SK-N-SH (cell line): ENCODE measurements around the gene GNPAT. TPM values are rescaled to one million over a fixed set of nuclear protein-coding genes. Genes with fewer than 3 reads are reported as not detected.

Experiments used
- CTCF ChIA-PET: fragments of 300-600, 350-600 bp; formaldehyde crosslinking; extraction: SDS; loops from one replicate; lab custom pipeline; 2021; lab: Yijun Ruan, JAX
- POLR2A ChIA-PET: fragments of 350-600 bp; sonication (Branson Sonifier 250); formaldehyde crosslinking; extraction: SDS; loops from one replicate; lab custom pipeline; 2020; ENCODE audit warnings: antibody characterized with exemption, inconsistent platforms; lab: Yijun Ruan, JAX
- DNase-seq: peaks from one replicate; pipeline ENCODE4 v3.0.0; 2012
- H2AFZ ChIP-seq: fragments of 200-600 bp; sonication (generic); 2 replicates; pipeline ENCODE4 v1.8.1; 2016; ENCODE audit warnings: antibody characterized with exemption, mild to moderate bottlenecking, low read depth
- H3F3A ChIP-seq: fragments of 200-600 bp; sonication (generic); replicated peaks from 2 replicates; pipeline ENCODE3; 2016; ENCODE audit warnings: antibody characterized with exemption, mild to moderate bottlenecking; ENCODE audit not compliant: insufficient read depth
- H3K27ac ChIP-seq, 2 experiments: fragments of 200-500 bp in 1 of 2; fragments of 200-600 bp in 1 of 2; sonication (Bioruptor generic) in 1 of 2; sonication (generic), shearing (Covaris generic) in 1 of 2; 2 replicates each; pipeline versions ENCODE4 v1.5.1 to v1.6.1; 2014 to 2016; ENCODE audit warnings: low read depth in 2 of 2, inconsistent platforms in 1 of 2, low read length in 1 of 2, mild to moderate bottlenecking in 1 of 2, mixed read lengths in 1 of 2
- H3K27me3 ChIP-seq: fragments of 200-600 bp; sonication (generic), shearing (Covaris generic); 2 replicates; pipeline ENCODE4 v1.6.1; 2016; ENCODE audit warnings: mixed run types; ENCODE audit not compliant: insufficient read depth
- H3K36me3 ChIP-seq, 2 experiments: fragments of 200-500 bp in 1 of 2; fragments of 200-600 bp in 1 of 2; sonication (Bioruptor generic) in 1 of 2; sonication (generic) in 1 of 2; replicated peaks in 1 of 2; 2 replicates each; pipeline versions ENCODE3 to v1.5.1; 2014 to 2016; ENCODE audit warnings: low read length in 1 of 2, mild to moderate bottlenecking in 1 of 2; ENCODE audit not compliant: insufficient read depth in 2 of 2, control insufficient read depth in 1 of 2
- H3K4me1 ChIP-seq, 2 experiments: fragments of 200-500 bp in 1 of 2; fragments of 200-600 bp in 1 of 2; sonication (Bioruptor generic) in 1 of 2; sonication (generic), shearing (Covaris generic) in 1 of 2; 2 replicates each; pipeline versions ENCODE4 v1.5.1 to v1.6.1; 2014 to 2016; ENCODE audit warnings: low read depth in 1 of 2, low read length in 1 of 2, mixed run types in 1 of 2; ENCODE audit not compliant: insufficient read depth in 2 of 2, control insufficient read depth in 1 of 2
- H3K4me2 ChIP-seq: fragments of 200-600 bp; sonication (generic), shearing (Covaris generic); 2 replicates; pipeline ENCODE4 v1.6.1; 2017; ENCODE audit warnings: mixed run types
- H3K4me3 ChIP-seq, 2 experiments: fragments of 200-500 bp in 1 of 2; fragments of 200-600 bp in 1 of 2; sonication (Bioruptor generic) in 1 of 2; sonication (generic), shearing (Covaris generic) in 1 of 2; 2 replicates each; pipeline versions ENCODE4 v1.5.1 to v1.8.1; 2014 to 2016; ENCODE audit warnings: low read depth in 2 of 2, inconsistent platforms in 1 of 2, low read length in 1 of 2, mild to moderate bottlenecking in 1 of 2, mixed read lengths in 1 of 2, moderate library complexity in 1 of 2
- H3K79me2 ChIP-seq: fragments of 200-600 bp; sonication (generic); 2 replicates; pipeline ENCODE4 v1.8.1; 2017; ENCODE audit warnings: mild to moderate bottlenecking; ENCODE audit not compliant: insufficient read depth
- H3K9ac ChIP-seq: fragments of 200-600 bp; sonication (generic); 2 replicates; pipeline ENCODE4 v1.6.1; 2017; ENCODE audit warnings: mixed run types
- H3K9me2 ChIP-seq: fragments of 200-600 bp; sonication (generic); 2 replicates; pipeline ENCODE4 v1.6.1; 2017; ENCODE audit warnings: mixed run types
- H3K9me3 ChIP-seq: fragments of 200-600 bp; sonication (generic); 2 replicates; pipeline ENCODE4 v1.6.1; 2017; ENCODE audit warnings: mixed run types, mild to moderate bottlenecking, moderate library complexity
- H4K20me1 ChIP-seq: fragments of 200-600 bp; sonication (generic); 2 replicates; pipeline ENCODE4 v1.6.1; 2017; ENCODE audit warnings: mild to moderate bottlenecking, mixed run types; ENCODE audit not compliant: insufficient read depth
- CHD2 ChIP-seq: fragments of 150-350 bp; IDR thresholded peaks from 2 replicates; pipeline ENCODE4 v1.6.1; 2018; ENCODE audit warnings: low read length; ENCODE audit not compliant: partially characterized antibody
- ELF1 ChIP-seq: IDR thresholded peaks from 2 replicates; pipeline ENCODE4 v1.4.0; 2012
- EZH2phosphoT487 ChIP-seq: fragments of 200-600 bp; sonication (generic); IDR thresholded peaks from 2 replicates; pipeline ENCODE4 v1.6.1; 2017; ENCODE audit warnings: low read depth, mixed run types, mild to moderate bottlenecking, antibody characterized with exemption, moderate library complexity, borderline replicate concordance
- FOSL2 ChIP-seq: IDR thresholded peaks from 2 replicates; pipeline ENCODE4 v1.4.0; 2012; ENCODE audit warnings: low read depth, mild to moderate bottlenecking, moderate library complexity, borderline replicate concordance
- FOXM1 ChIP-seq: IDR thresholded peaks from 2 replicates; pipeline ENCODE4 v1.4.0; 2012; ENCODE audit warnings: low read depth, mild to moderate bottlenecking
- GABPA ChIP-seq: IDR thresholded peaks from 2 replicates; pipeline ENCODE4 v1.4.0; 2012; ENCODE audit warnings: low read depth, mild to moderate bottlenecking
- GATA2 ChIP-seq: sonication (generic); formaldehyde crosslinking; IDR thresholded peaks from 2 replicates; pipeline ENCODE4 v1.5.0; 2020; ENCODE audit warnings: mild to moderate bottlenecking, missing genetic modification reagents
- IRF3 ChIP-seq: fragments of 150-350 bp; IDR thresholded peaks from 2 replicates; pipeline ENCODE4 v1.6.1; 2016; ENCODE audit warnings: mild to moderate bottlenecking, low read depth, low read length
- JUND ChIP-seq: IDR thresholded peaks from 2 replicates; pipeline ENCODE4 v1.4.0; 2012
- MAX ChIP-seq: IDR thresholded peaks from 2 replicates; pipeline ENCODE4 v1.4.0; 2012; ENCODE audit warnings: low read depth
- MXI1 ChIP-seq: IDR thresholded peaks from 2 replicates; pipeline ENCODE4 v1.6.1; 2012; ENCODE audit warnings: mild to moderate bottlenecking, low read depth, low read length, improper control_type of control experiment
- NFIC ChIP-seq: IDR thresholded peaks from 2 replicates; pipeline ENCODE4 v1.4.0; 2012; ENCODE audit warnings: borderline replicate concordance
- NRF1 ChIP-seq: IDR thresholded peaks from 2 replicates; pipeline ENCODE4 v1.6.1; 2012; ENCODE audit warnings: low read depth, mild to moderate bottlenecking, low read length
- PBX3 ChIP-seq: IDR thresholded peaks from 2 replicates; pipeline ENCODE4; 2012
- POLR2AphosphoS5 ChIP-seq: IDR thresholded peaks from 2 replicates; pipeline ENCODE4 v1.6.1; 2012; ENCODE audit warnings: low read depth, low read length
- REST ChIP-seq: IDR thresholded peaks from 2 replicates; pipeline ENCODE4 v1.6.1; 2012; ENCODE audit warnings: mild to moderate bottlenecking, low read depth, low read length, moderate library complexity
- RFX5 ChIP-seq: IDR thresholded peaks from 2 replicates; pipeline ENCODE4 v1.6.1; 2012; ENCODE audit warnings: mild to moderate bottlenecking, improper control_type of control experiment, low read length
- RXRA ChIP-seq: IDR thresholded peaks from 2 replicates; pipeline ENCODE4 v1.4.0; 2012; ENCODE audit warnings: low read depth, mild to moderate bottlenecking, borderline replicate concordance
- SIN3A ChIP-seq: IDR thresholded peaks from 2 replicates; pipeline ENCODE4 v1.6.1; 2012; ENCODE audit warnings: low read depth, mild to moderate bottlenecking, low read length, moderate library complexity, borderline replicate concordance
- TAF1 ChIP-seq: IDR thresholded peaks from 2 replicates; pipeline ENCODE4 v1.6.1; 2012; ENCODE audit warnings: low read depth, mild to moderate bottlenecking, low read length, moderate library complexity, borderline replicate concordance
- TCF12 ChIP-seq: IDR thresholded peaks from 2 replicates; pipeline ENCODE4 v1.4.0; 2012
- TEAD4 ChIP-seq: IDR thresholded peaks from 2 replicates; pipeline ENCODE4 v1.4.0; 2012; ENCODE audit warnings: mild to moderate bottlenecking, borderline replicate concordance; ENCODE audit not compliant: insufficient read depth
- YY1 ChIP-seq: IDR thresholded peaks from 2 replicates; pipeline ENCODE4 v1.4.0; 2012; ENCODE audit warnings: low read depth, mild to moderate bottlenecking
- WGBS: methylation state at CpG from one replicate; pipeline ENCODE4 v1.1.6; 2017; ENCODE audit warnings: low lambda C conversion rate; 5-methylcytosine and 5-hydroxymethylcytosine counted together
- polyA plus RNA-seq, 3 experiments: library from polyadenylated mRNA; depleted of rRNA; stranded (reverse); fragments of >200 nt; gene quantifications; 2 replicates each; pipeline ENCODE4 v1.2.3, GENCODE V29; 2012

GNPAT gene
- polyA plus RNA-seq, 1 of the 3 experiments (the other 2 are of a cell fraction), result 14.7 TPM

DNA sequence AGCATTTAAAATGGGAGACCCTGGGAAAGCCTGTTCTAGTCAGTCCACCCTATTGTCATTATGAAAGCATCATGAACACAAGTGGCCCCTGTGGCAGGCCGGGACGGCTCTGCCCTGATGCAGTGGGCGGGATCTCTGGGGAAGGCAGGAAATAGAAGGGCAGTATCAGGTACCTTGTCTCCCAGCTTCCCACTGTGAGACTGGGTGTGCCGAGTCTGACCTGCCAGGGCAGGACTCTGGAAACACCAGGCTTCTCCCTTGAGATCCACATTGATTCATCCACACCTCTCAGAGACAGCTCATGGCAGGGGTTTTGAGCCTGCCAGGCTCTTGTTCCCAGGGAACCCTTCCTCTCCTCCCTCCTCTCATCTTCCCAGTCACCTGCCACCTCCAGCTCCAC, 24.5 kb upstream of the GNPAT start:
- Histone ChIP-seq H3K9ac (no peak overlapping the region), H2AFZ (no peak overlapping the region), H3K36me3 (no peaks in the 10 kb centered on the region), H3F3A (no peaks in the 10 kb centered on the region), H3K27ac (no peak overlapping the region), H3K9me2 (no peaks in the 10 kb centered on the region), H3K27me3 (peaks cover 5% of the 10 kb centered on the region; the same call in 1 of the 2 replicates), H3K4me3 (no peak overlapping the region), H4K20me1 (no peaks in the 10 kb centered on the region), H3K9me3 (no peaks in the 10 kb centered on the region), H3K79me2 (no peaks in the 10 kb centered on the region), H3K4me2 (no peak overlapping the region), H3K4me1 (peaks cover 0 to 2% of the 10 kb centered on the region in 2 experiments; a peak in 1 of 4 replicates)
- ChIA-PET POLR2A (no interaction called here), CTCF (interaction anchor here (0.9 to 1.2 kb wide), 2 partner anchors 10 to 281 kb away, joined by 3 read pairs; no protein-coding TSS in a partner anchor)
- WGBS, result 100% methylated on average over 1 of the region's 4 CpGs
- TF ChIP-seq TEAD4, result no peak
- no peak for TF ChIP-seq CHD2
- TF ChIP-seq GABPA, result no peak
- no peak for TF ChIP-seq SIN3A
- TF ChIP-seq RFX5, result no peak
- TF ChIP-seq POLR2AphosphoS5, result no peak
- no peak for TF ChIP-seq TCF12
- no peak for TF ChIP-seq FOSL2
- TF ChIP-seq NFIC, result no peak
- no peak for TF ChIP-seq PBX3
- TF ChIP-seq GATA2 (CRISPR knock-in tag), result no peak
- TF ChIP-seq REST, result no peak
- TF ChIP-seq RXRA, result no peak
- no peak for DNase-seq

DNA sequence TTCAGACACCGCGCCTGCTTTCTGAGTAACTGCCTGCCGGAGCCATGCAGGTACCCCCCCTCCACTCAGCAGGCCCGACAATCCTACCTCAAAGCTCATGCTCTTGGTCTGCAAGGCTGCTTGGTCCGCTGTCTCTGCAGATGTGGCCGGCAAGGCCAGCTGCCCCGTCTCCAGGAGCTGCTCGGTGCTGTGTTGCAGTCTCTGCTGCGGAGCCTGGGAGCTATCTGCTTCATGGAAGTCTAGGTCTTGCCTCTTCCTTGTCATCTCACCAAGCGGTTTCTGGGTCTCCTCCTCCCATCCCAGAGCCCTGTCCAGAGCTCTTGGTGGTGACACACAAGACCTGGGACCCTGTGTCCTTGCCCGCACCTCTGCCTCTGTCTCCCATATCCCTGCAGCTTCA, 24.0 kb upstream of the GNPAT start:
- 80% methylated on average over 8 of the region's 11 CpGs for WGBS
- no peaks in the 10 kb centered on the region for H3K9me3 ChIP-seq
- H3K4me2 ChIP-seq, result no peak overlapping the region
- POLR2A ChIA-PET, result no interaction called here
- H3K4me3 ChIP-seq, result no peak overlapping the region
- H3F3A ChIP-seq, result no peaks in the 10 kb centered on the region
- CTCF ChIA-PET, result interaction anchor here (0.9 to 1.2 kb wide), 2 partner anchors 10 to 282 kb away, joined by 3 read pairs; no protein-coding TSS in a partner anchor
- H3K36me3 ChIP-seq, result no peaks in the 10 kb centered on the region
- no peaks in the 10 kb centered on the region for H3K4me1 ChIP-seq
- no peak overlapping the region for H2AFZ ChIP-seq
- no peak for DNase-seq
- H4K20me1 ChIP-seq, result no peaks in the 10 kb centered on the region
- TF ChIP-seq ELF1 (no peak), FOXM1 (no peak), RXRA (no peak), YY1 (no peak), EZH2phosphoT487 (no peak), JUND (no peak), MAX (no peak), RFX5 (no peak), NRF1 (no peak), MXI1 (no peak), TCF12 (no peak), FOSL2 (no peak), TAF1 (no peak), GATA2 (CRISPR knock-in tag) (no peak), IRF3 (no peak)
- H3K79me2 ChIP-seq, result no peaks in the 10 kb centered on the region
- no peak overlapping the region for H3K27ac ChIP-seq
- H3K27me3 ChIP-seq, result peaks cover 5% of the 10 kb centered on the region; the same call in 1 of the 2 replicates
- no peaks in the 10 kb centered on the region for H3K9me2 ChIP-seq
- no peak overlapping the region for H3K9ac ChIP-seq
